NCI-H1436 (cell line): ENCODE data around the gene NPPA.
A peak's percentile ranks its signal among the peaks of the same experiment; 100 is the strongest.
"Not testable (repeated sequence)": the region's sequence is repeated elsewhere in the genome, so short reads cannot be mapped to it uniquely, and the experiment has no call there.

Experiments
- DNase-seq: peaks from one replicate; lab custom pipeline; 2025; lab: John Stamatoyannopoulos, UW

NPPA gene

GRCh38 chr1:11847667-11848372, at the start of gene NPPA:
Gene NPPA, minus strand, starts transcription at chr1:11847783. Its CDS starts 99 bp downstream, at chr1:11847684.
- DNase-seq, result peak; percentile 27

- not testable (repeated sequence) for DNase-seq
Measured at GRCh38 chr1:11894501-11894900, 46.9 kb upstream of the NPPA start.

- DNase-seq, result peak; percentile 53
Measured at GRCh38 chr1:11893907-11894251, 46.3 kb upstream of the NPPA start.

GRCh38 chr1:11891433-11892186, 44.0 kb upstream of the NPPA start:
- DNase-seq, result no peak

GRCh38 chr1:11888877-11889208, 41.3 kb upstream of the NPPA start:
- DNase-seq, result no peak

GRCh38 chr1:11888206-11888876, 40.8 kb upstream of the NPPA start:
- no peak for DNase-seq

GRCh38 chr1:11887666-11888007, 40.1 kb upstream of the NPPA start:
- DNase-seq, result no peak

GRCh38 chr1:11886986-11887665, 39.5 kb upstream of the NPPA start:
- no peak for DNase-seq

GRCh38 chr1:11885916-11886315, 38.3 kb upstream of the NPPA start:
- no peak for DNase-seq

GRCh38 chr1:11882814-11883538, 35.4 kb upstream of the NPPA start:
- no peak for DNase-seq

- DNase-seq, result no peak
Measured at GRCh38 chr1:11881749-11882441, 34.3 kb upstream of the NPPA start.

GRCh38 chr1:11880911-11881748, 33.5 kb upstream of the NPPA start:
- no peak for DNase-seq

GRCh38 chr1:11880181-11880575, 32.6 kb upstream of the NPPA start:
- DNase-seq, result no peak

- no peak for DNase-seq
Measured at GRCh38 chr1:11879311-11880180, 32.0 kb upstream of the NPPA start.

GRCh38 chr1:11878891-11879190, 31.3 kb upstream of the NPPA start:
- DNase-seq, result no peak

- no peak for DNase-seq
Measured at GRCh38 chr1:11878081-11878890, 30.7 kb upstream of the NPPA start.

GRCh38 chr1:11877074-11877473, 29.5 kb upstream of the NPPA start:
- DNase-seq, result no peak

GRCh38 chr1:11875094-11875493, 27.5 kb upstream of the NPPA start:
- no peak for DNase-seq

GRCh38 chr1:11874624-11875023, 27.0 kb upstream of the NPPA start:
- DNase-seq, result no peak
